OCI-LY7 (cell line): Measurements from ENCODE around the gene KDM3A. TPM values are rescaled to one million over a fixed set of nuclear protein-coding genes. Genes with fewer than 3 reads are reported as not detected.

Experiments
- BruUV-seq: library from RNA; stranded (reverse); fragments of 400-500 nt; replicated peaks from 2 replicates; lab custom pipeline; 2021; lab: Mats Ljungman, UMichigan
- CTCF ChIA-PET: fragments of 300-600 bp; sonication (Branson Sonifier 250); formaldehyde crosslinking; loops from one replicate; lab custom pipeline; 2022; ENCODE audit warnings: antibody characterized with exemption; ENCODE audit not compliant: unreplicated experiment; lab: Charles Lee
- POLR2A ChIA-PET: fragments of 300-600 bp; sonication (Branson Sonifier 250); formaldehyde crosslinking; loops from one replicate; lab custom pipeline; 2022; ENCODE audit warnings: antibody characterized with exemption; lab: Charles Lee
- DNase-seq: peaks from one replicate; pipeline ENCODE4 v3.0.0-alpha.2; 2015; ENCODE audit warnings: low spot score
- H2AFZ ChIP-seq: fragments of 200-600 bp; sonication (generic), shearing (Covaris generic); 2 replicates; pipeline ENCODE4 v1.6.1; 2014; ENCODE audit warnings: mild to moderate bottlenecking, antibody characterized with exemption, low read length, moderate library complexity
- H3K27ac ChIP-seq: fragments of 200-600 bp; sonication (generic); 2 replicates; pipeline ENCODE4 v1.5.1; 2014; ENCODE audit warnings: mixed run types, low read depth, mild to moderate bottlenecking, moderate library complexity, low read length, inconsistent platforms; ENCODE audit not compliant: poor library complexity, severe bottlenecking
- H3K36me3 ChIP-seq: fragments of 200-600 bp; sonication (generic); 2 replicates; pipeline ENCODE4 v1.6.1; 2014; ENCODE audit warnings: mild to moderate bottlenecking, antibody characterized with exemption, low read length, moderate library complexity, mixed read lengths; ENCODE audit not compliant: insufficient read depth
- H3K4me1 ChIP-seq: fragments of 200-600 bp; sonication (generic); 2 replicates; pipeline ENCODE4 v1.5.1; 2014; ENCODE audit warnings: mild to moderate bottlenecking, low read length; ENCODE audit not compliant: insufficient read depth, poor library complexity, severe bottlenecking
- H3K4me2 ChIP-seq: fragments of 200-600 bp; sonication (generic); 2 replicates; pipeline ENCODE4 v1.6.1; 2014; ENCODE audit warnings: mild to moderate bottlenecking, low read length
- H3K4me3 ChIP-seq: fragments of 200-600 bp; sonication (generic); 2 replicates; pipeline ENCODE4 v1.5.1; 2014; ENCODE audit warnings: mild to moderate bottlenecking, low read depth, low read length; ENCODE audit not compliant: poor library complexity, severe bottlenecking
- H3K79me2 ChIP-seq: fragments of 200-600 bp; sonication (generic); 2 replicates; pipeline ENCODE4 v1.6.1; 2016; ENCODE audit warnings: low read depth, mild to moderate bottlenecking, low read length, moderate library complexity, mixed read lengths; ENCODE audit not compliant: insufficient read depth
- H3K9me2 ChIP-seq: fragments of 200-600 bp; sonication (generic); 2 replicates; pipeline ENCODE4 v1.6.1; 2016; ENCODE audit warnings: mild to moderate bottlenecking, low read length, mixed read lengths; ENCODE audit not compliant: insufficient read depth
- H3K9me3 ChIP-seq: fragments of 200-600 bp; sonication (generic); 2 replicates; pipeline ENCODE4 v1.6.1; 2014; ENCODE audit warnings: mild to moderate bottlenecking, mixed run types, low read length, mixed read lengths
- H4K20me1 ChIP-seq: fragments of 200-600 bp; sonication (generic); 2 replicates; pipeline ENCODE4 v1.6.1; 2014; ENCODE audit warnings: mild to moderate bottlenecking, antibody characterized with exemption, low read length, moderate library complexity, mixed read lengths; ENCODE audit not compliant: insufficient read depth
- EZH2phosphoT487 ChIP-seq: fragments of 200-600 bp; sonication (generic); IDR thresholded peaks from 2 replicates; pipeline ENCODE4 v1.6.1; 2018; ENCODE audit warnings: low read depth, borderline replicate concordance, mild to moderate bottlenecking, mixed run types, antibody characterized with exemption, low read length, moderate library complexity, mixed read lengths
- intact Hi-C: fragments of 100-400 bp; cut with micrococcal nuclease; formaldehyde crosslinking; loops from one replicate; pipeline ENCODE4 v1.10.0; 2022; ENCODE audit not compliant: unreplicated experiment
- total RNA-seq, 2 experiments: library from RNA; depleted of rRNA in 1 of 2; stranded (reverse); fragments of >200 nt in 1 of 2; shearing (Covaris generic) in 1 of 2; gene quantifications; 2 replicates each; pipeline ENCODE4 v1.2.3, GENCODE V29; 2014 to 2022
- TF ChIP-seq, protein P1 (sequence below): fragments of 200-600 bp; sonication (generic); conservative IDR thresholded peaks from 2 replicates; pipeline ENCODE4 v1.5.1; 2014; ENCODE audit warnings: mild to moderate bottlenecking, antibody characterized with exemption, low read length, moderate library complexity, mixed read lengths

Gene KDM3A
- total RNA-seq, 2 experiments from 2014 or later = 14.5 to 55.7 TPM

DNA sequence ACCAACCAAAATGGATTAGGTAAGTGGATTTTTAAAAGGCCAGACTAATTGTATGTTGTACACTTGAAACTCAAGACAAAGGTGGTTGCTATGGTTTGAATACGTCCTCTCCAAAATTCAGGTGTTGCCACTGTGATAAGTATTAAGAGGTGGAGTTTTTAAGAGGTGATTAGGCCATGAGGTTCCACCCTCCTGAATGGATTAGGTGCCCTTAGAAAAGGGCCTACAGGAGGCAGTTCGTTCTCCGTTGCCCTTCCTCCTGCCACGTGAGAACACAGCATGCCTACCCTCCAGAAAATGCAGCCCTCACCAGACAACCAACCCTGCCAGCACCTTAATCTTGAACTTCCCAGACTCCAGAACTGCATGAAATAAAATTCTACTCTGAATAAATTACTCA, 70.9 kb downstream of the KDM3A start:
- ChIA-PET CTCF (no interaction called here), POLR2A (no interaction called here)
- Histone ChIP-seq H2AFZ (no peak overlapping the region), H3K27ac (no peak overlapping the region), H3K4me2 (no peak overlapping the region), H3K4me3 (no peak overlapping the region), H3K79me2 (no peaks in the 10 kb centered on the region), H3K36me3 (peaks cover 24% of the 10 kb centered on the region), H3K9me3 (no peaks in the 10 kb centered on the region), H3K9me2 (no peaks in the 10 kb centered on the region), H4K20me1 (no peaks in the 10 kb centered on the region), H3K4me1 (no peaks in the 10 kb centered on the region)
- no peak for DNase-seq
- no TSS peak for BruUV-seq
- intact Hi-C loops = no loop called here
- TF ChIP-seq, protein P1, sequence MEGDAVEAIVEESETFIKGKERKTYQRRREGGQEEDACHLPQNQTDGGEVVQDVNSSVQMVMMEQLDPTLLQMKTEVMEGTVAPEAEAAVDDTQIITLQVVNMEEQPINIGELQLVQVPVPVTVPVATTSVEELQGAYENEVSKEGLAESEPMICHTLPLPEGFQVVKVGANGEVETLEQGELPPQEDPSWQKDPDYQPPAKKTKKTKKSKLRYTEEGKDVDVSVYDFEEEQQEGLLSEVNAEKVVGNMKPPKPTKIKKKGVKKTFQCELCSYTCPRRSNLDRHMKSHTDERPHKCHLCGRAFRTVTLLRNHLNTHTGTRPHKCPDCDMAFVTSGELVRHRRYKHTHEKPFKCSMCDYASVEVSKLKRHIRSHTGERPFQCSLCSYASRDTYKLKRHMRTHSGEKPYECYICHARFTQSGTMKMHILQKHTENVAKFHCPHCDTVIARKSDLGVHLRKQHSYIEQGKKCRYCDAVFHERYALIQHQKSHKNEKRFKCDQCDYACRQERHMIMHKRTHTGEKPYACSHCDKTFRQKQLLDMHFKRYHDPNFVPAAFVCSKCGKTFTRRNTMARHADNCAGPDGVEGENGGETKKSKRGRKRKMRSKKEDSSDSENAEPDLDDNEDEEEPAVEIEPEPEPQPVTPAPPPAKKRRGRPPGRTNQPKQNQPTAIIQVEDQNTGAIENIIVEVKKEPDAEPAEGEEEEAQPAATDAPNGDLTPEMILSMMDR = no peak
- no peak for TF ChIP-seq EZH2phosphoT487

DNA sequence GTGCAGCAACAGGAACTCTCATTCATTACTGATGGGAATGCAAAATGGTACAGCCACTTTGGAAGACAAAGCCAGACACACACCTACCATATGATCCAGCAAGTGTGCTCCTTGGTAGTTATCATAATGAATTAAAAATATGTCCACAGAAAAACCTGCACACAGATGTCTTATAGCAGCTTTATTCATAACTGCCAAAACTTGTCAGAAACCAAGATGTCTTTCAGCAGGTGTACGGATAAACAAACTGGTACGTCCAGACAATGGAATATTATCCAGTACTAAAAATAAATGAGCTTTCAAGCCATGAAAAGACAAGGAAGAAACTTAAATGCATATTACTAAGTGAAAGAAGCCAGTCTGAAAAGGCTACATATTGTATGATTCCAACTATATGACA, 71.7 kb downstream of the KDM3A start:
- no peaks in the 10 kb centered on the region for H3K4me1 ChIP-seq

DNA sequence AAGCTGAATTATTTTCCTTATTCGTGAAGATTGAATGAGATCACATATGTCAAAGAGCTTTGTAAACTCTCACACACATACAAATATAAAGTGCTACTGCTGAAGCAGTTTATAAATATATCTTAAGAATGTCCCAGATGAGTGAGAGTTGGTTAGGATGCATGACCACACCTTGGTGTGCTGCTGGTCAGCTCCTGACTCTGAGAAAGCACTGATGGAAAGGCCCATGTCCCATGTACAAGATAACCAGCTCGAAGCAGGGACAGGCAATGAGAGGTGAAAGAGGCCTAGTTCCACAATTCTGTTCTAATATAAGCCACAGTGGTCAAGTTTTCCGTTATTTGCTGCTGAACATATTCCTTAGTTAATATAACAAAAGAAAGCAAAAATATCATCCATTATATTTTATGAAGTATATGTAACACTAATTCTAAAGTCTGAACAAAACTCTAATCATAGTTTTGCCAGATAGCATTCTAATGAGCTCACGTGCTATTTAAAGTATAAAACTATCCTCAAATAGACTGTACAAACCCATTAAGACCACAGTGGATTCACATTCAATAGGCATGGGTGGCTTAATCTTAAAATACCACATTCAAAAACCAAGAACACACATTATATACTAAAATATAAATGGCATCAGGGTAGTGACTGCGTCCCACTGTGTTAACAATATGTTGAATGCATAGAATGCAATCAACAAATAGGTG, 72.9 kb downstream of the KDM3A start:
- no peak for DNase-seq
- Histone ChIP-seq H4K20me1 (no peaks in the 10 kb centered on the region), H3K79me2 (no peaks in the 10 kb centered on the region), H3K9me3 (no peaks in the 10 kb centered on the region), H3K36me3 (peaks cover 7% of the 10 kb centered on the region), H3K4me1 (no peaks in the 10 kb centered on the region), H2AFZ (no peak overlapping the region), H3K9me2 (no peaks in the 10 kb centered on the region), H3K4me3 (no peak overlapping the region), H3K27ac (no peak overlapping the region), H3K4me2 (no peak overlapping the region)
- CTCF ChIA-PET = no interaction called here
- no TSS peak for BruUV-seq
- TF ChIP-seq, protein P1 = no peak
- TF ChIP-seq EZH2phosphoT487 = no peak
- intact Hi-C loops = no loop called here
- POLR2A ChIA-PET = no interaction called here

More for the DNA sequence above, 71.7 kb downstream of the KDM3A start:
- Histone ChIP-seq H3K27ac (no peak overlapping the region), H3K36me3 (peaks cover 17% of the 10 kb centered on the region), H3K9me3 (no peaks in the 10 kb centered on the region), H4K20me1 (no peaks in the 10 kb centered on the region), H3K9me2 (no peaks in the 10 kb centered on the region), H2AFZ (no peak overlapping the region), H3K4me3 (no peak overlapping the region), H3K79me2 (no peaks in the 10 kb centered on the region), H3K4me2 (no peak overlapping the region)
- no TSS peak for BruUV-seq
- ChIA-PET CTCF (no interaction called here), POLR2A (no interaction called here)
- TF ChIP-seq EZH2phosphoT487 = no peak
- TF ChIP-seq, protein P1 = no peak
- intact Hi-C loops = no loop called here
- DNase-seq = no peak
